Osteocyte (in vitro differentiated cells): ENCODE results near the gene LCOR. TPM values are rescaled to one million over a fixed set of nuclear protein-coding genes. Genes with fewer than 3 reads are reported as not detected.
A peak's percentile ranks its signal among the peaks of the same experiment; 100 is the strongest.

Experiments
- DNase-seq: peaks from one replicate; pipeline ENCODE4 v3.0.0; 2021; ENCODE audit warnings: mixed read lengths; ENCODE audit not compliant: unreplicated experiment; ENCODE audit errors: extremely low spot score
- H3K27ac Mint-ChIP-seq: one replicate; pipeline ENCODE4 v1.8.0; 2021; ENCODE audit warnings: mild to moderate bottlenecking, mixed read lengths; ENCODE audit not compliant: unreplicated experiment
- H3K27me3 Mint-ChIP-seq: one replicate; pipeline ENCODE4 v1.8.0; 2021; ENCODE audit warnings: mixed read lengths; ENCODE audit not compliant: unreplicated experiment
- H3K36me3 Mint-ChIP-seq: one replicate; pipeline ENCODE4 v1.8.0; 2021; ENCODE audit warnings: mixed read lengths; ENCODE audit not compliant: unreplicated experiment
- H3K4me1 Mint-ChIP-seq: one replicate; pipeline ENCODE4 v1.8.0; 2021; ENCODE audit warnings: mixed read lengths; ENCODE audit not compliant: unreplicated experiment
- H3K4me3 Mint-ChIP-seq: one replicate; pipeline ENCODE4 v1.8.0; 2021; ENCODE audit warnings: mild to moderate bottlenecking, moderate library complexity, mixed read lengths; ENCODE audit not compliant: unreplicated experiment
- H3K9me3 Mint-ChIP-seq: one replicate; pipeline ENCODE4 v1.8.0; 2021; ENCODE audit warnings: mixed read lengths; ENCODE audit not compliant: unreplicated experiment
- total RNA-seq: library from RNA; stranded (reverse); gene quantifications from 2 replicates; pipeline ENCODE4 v1.2.1, GENCODE V29; 2021
- TF ChIP-seq, protein P1 (sequence below): fragments of 200-600 bp; sonication (generic); IDR thresholded peaks from 2 replicates; pipeline ENCODE4 v1.5.0; 2021; ENCODE audit warnings: antibody characterized with exemption, mild to moderate bottlenecking, moderate library complexity

The LCOR gene
- total RNA-seq, 1 donor from 2014 or later: 22.6 TPM

DNA sequence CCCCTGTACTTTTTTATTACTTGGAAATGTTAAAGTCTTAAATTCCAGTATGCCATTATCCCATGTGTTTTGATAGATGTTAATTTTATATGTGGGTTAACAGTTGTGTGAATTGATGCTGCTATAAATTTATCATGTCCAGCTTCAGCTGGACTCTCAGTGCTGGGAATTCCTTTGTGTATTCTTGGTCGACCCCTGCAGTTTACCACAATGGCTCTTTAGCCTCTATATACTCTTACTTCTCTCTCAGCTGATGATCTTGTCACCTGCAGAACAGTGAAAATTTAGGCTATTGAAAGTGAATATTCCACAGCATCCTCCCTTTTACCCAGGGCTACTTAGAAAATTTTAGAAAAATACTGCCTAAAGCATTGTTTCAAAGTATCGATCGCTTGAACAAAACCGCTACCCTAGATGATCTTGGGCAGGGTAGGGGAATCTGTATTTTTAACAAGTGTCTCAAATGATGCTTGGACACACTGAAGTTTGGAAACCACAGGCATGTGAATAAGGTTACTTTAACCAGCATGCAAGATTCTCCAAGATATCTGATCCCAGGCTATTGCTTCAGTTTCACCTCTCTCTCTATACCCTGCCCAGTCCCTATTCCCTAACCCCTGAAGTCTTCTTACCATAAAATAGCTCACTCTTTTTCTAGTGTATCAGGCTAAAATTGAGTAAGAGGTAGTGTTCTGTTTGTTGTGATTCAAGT lies 25.4 kb downstream of the LCOR start:
- Mint-ChIP-seq H3K36me3 (peaks cover 4% of the 10 kb centered on the region), H3K27me3 (no peaks in the 10 kb centered on the region), H3K4me3 (no peak overlapping the region), H3K9me3 (no peaks in the 10 kb centered on the region), H3K4me1 (peaks cover 18% of the 10 kb centered on the region), H3K27ac (no peak overlapping the region)
- TF ChIP-seq, protein P1, sequence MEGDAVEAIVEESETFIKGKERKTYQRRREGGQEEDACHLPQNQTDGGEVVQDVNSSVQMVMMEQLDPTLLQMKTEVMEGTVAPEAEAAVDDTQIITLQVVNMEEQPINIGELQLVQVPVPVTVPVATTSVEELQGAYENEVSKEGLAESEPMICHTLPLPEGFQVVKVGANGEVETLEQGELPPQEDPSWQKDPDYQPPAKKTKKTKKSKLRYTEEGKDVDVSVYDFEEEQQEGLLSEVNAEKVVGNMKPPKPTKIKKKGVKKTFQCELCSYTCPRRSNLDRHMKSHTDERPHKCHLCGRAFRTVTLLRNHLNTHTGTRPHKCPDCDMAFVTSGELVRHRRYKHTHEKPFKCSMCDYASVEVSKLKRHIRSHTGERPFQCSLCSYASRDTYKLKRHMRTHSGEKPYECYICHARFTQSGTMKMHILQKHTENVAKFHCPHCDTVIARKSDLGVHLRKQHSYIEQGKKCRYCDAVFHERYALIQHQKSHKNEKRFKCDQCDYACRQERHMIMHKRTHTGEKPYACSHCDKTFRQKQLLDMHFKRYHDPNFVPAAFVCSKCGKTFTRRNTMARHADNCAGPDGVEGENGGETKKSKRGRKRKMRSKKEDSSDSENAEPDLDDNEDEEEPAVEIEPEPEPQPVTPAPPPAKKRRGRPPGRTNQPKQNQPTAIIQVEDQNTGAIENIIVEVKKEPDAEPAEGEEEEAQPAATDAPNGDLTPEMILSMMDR: no peak
- DNase-seq: no peak

DNA sequence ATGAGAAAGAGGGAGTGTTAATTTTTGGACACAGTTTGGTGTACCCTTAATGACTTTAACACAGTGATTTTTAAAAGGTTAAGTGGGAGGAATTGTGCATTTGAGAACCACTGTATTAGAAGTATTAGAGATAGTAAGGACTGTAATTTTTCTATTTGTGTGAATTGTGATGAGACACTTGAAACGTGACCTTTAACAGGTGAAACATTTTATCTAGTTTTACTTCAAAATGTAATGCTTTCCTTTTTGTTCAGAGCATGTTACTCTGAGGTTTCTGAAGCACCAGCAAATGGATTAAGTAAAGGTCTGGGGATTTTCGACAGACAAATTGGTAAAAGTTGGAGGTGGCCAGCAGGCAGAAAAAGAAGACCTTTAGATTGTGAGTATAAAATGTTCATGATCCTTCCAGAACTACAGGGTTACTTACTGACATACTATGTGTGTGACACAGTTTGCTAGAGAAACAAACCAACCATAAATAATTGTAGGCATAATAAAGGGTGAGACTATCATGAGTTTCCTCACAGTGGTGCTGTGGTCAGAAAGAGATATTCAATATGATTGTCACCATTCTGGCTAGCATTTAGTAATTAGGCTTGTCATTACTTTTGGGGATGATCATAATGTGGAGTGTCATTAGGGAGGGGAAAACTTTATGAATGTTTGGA lies 26.1 kb downstream of the LCOR start:
- no peaks in the 10 kb centered on the region for H3K9me3 Mint-ChIP-seq
- peaks cover 18% of the 10 kb centered on the region for H3K4me1 Mint-ChIP-seq
- TF ChIP-seq, protein P1: no peak
- no peak overlapping the region for H3K4me3 Mint-ChIP-seq
- DNase-seq: no peak
- H3K27ac Mint-ChIP-seq: no peak overlapping the region
- H3K27me3 Mint-ChIP-seq: no peaks in the 10 kb centered on the region
- peaks cover 6% of the 10 kb centered on the region for H3K36me3 Mint-ChIP-seq

DNA sequence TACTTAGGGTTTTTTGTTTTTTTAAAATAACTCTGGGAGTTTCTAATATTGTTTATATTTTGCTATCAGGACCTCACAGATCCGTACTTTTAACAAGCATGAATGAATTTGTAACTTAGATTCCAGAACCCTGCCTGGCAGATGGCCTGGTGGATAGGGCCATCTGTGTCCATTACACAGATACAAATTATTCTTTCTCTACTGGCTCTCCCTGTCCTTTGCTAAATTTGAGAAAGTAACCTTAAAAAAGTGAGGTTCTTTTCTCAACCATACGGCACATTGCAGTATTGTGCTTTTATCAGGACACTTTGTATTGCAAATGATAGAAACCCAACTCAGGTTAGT lies 26.6 kb downstream of the LCOR start:
- no peak overlapping the region for H3K4me3 Mint-ChIP-seq
- DNase-seq: no peak
- TF ChIP-seq, protein P1: no peak
- no peaks in the 10 kb centered on the region for H3K9me3 Mint-ChIP-seq
- H3K36me3 Mint-ChIP-seq: peaks cover 6% of the 10 kb centered on the region
- H3K4me1 Mint-ChIP-seq: peaks cover 21% of the 10 kb centered on the region
- H3K27me3 Mint-ChIP-seq: no peaks in the 10 kb centered on the region
- no peak overlapping the region for H3K27ac Mint-ChIP-seq

DNA sequence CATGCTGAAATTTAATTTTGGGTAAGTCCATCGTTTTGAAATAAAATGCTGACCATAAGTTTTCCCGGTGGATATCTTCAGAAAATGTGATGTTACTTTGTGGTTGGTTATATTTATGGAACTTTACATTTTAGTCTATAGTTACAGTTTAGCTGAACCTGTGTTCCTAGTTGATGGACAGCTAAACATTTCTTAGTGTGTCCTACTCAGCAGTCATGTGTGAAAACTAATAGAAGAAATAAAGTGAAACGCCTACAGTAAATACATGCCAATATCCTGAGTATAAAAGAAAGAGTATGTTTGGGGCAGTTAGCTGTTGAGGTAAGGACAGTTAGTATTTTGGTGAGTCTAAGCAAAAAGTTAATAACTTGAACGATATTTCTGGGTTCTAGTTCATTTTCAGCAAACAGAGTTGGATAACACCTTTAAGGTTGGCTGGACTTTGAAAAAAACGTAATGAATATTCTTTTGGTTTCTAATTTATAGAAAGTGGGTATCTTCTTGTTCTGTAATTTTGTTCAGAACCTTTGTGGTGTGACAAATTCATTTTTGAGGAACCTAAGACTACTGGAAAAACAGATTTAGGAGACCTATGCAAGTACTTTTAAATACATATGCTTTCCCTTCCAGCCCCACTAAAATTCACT lies 28.7 kb downstream of the LCOR start:
- peaks cover 36% of the 10 kb centered on the region for H3K4me1 Mint-ChIP-seq
- TF ChIP-seq, protein P1: no peak
- H3K9me3 Mint-ChIP-seq: no peaks in the 10 kb centered on the region
- H3K36me3 Mint-ChIP-seq: peaks cover 6% of the 10 kb centered on the region
- H3K27me3 Mint-ChIP-seq: no peaks in the 10 kb centered on the region
- no peak for DNase-seq
- no peak overlapping the region for H3K27ac Mint-ChIP-seq
- H3K4me3 Mint-ChIP-seq: no peak overlapping the region

DNA sequence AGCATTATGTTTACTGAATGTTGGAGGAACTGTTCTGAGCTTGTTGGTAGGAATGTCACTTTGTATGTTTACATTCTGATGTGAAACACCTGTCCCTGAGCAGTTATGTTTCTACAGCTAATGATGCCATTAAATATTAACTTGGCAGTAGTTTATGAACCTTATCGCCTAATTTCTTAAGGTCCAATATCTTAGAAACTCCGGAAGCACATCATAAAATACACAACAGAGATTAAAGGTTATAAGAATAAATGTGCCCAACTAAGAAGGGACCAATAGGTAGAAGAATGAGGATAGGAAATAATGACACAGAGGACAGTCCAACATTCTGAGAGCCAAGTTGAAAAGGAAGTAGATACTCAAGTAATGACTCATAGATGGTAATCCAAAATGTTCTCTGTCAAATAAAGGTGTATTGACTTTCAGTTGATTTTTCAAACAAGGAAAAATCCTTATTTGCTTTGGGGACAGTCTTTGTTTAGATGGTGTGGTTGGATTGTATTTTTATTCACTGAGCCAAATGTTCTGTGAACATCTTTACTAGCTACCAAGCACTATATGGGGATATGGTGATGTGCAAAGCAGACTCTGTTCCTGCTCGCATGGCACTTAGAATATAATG lies 31.9 kb downstream of the LCOR start:
- TF ChIP-seq, protein P1: no peak
- Mint-ChIP-seq H3K36me3 (peaks cover 6% of the 10 kb centered on the region), H3K4me1 (peaks cover 20% of the 10 kb centered on the region), H3K27me3 (no peaks in the 10 kb centered on the region), H3K27ac (peak overlapping the region; percentile 45), H3K4me3 (no peak overlapping the region), H3K9me3 (no peaks in the 10 kb centered on the region)
- no peak for DNase-seq
